ENCODE results near the gene TMEM126A.
"Not testable (repeated sequence)": the region's sequence is repeated elsewhere in the genome, so short reads cannot be mapped to it uniquely, and the experiment has no call there.

Gene TMEM126A

DNA sequence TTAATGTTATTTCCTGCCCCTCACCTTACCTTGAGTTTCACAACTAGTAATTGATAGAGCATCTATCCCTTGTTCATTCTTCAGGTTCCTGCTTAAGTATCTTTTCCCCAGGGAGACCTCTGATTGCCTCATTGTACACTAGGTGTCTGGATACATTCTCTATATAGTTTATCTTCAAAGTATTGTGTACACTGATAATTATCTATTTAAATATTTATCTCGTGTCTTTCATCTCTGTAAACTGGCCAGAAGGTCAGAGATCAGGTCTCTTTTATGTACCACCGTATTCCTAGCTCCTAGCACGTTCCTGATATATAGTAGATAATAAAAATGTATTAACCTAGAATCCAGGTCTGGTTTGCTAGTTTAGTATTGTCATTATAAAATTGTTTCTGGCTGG is 13.0 kb upstream of the TMEM126A start:
- H3K36me3 Mint-ChIP-seq (ENCODE audit: low read depth), result peaks cover 37% of the 10 kb centered on the region
- H3K9me3 Mint-ChIP-seq, result no peaks in the 10 kb centered on the region
- no peaks in the 10 kb centered on the region for H3K27me3 Mint-ChIP-seq
- DNase-seq (no peak), ATAC-seq (no peak)
- H3K27ac Mint-ChIP-seq, result no peak overlapping the region
- H3K4me3 Mint-ChIP-seq, result no peak overlapping the region
- H3K4me1 Mint-ChIP-seq, result peaks cover 8% of the 10 kb centered on the region

DNA sequence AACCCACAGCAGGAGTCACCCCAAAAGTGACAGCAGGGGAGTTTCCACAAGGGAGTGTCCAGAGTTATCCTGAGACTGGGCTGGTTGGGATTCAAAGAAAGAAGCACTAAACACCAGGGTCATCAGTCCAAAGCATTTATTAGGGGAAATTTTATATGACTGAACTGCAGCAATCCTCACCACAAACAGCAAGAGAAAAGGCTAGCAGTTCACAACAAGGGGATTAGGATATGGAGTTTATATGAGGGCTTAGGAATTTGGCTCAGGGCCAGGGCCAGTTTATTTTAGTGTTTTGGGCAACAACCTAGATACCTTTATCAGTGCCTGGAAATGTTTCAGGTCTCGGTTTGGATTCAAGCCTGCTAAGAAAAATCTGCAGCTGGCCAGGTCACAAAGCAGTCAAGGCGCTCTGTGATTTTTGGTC is 4.6 kb upstream of the TMEM126A start:
- Mint-ChIP-seq H3K4me1 (peaks cover 8% of the 10 kb centered on the region), H3K36me3 (ENCODE audit: low read depth) (peaks cover 6% of the 10 kb centered on the region), H3K27ac (no peak overlapping the region), H3K9me3 (no peaks in the 10 kb centered on the region), H3K4me3 (no peak overlapping the region), H3K27me3 (peaks cover 11% of the 10 kb centered on the region)
- DNase-seq (no peak), ATAC-seq (no peak)

DNA sequence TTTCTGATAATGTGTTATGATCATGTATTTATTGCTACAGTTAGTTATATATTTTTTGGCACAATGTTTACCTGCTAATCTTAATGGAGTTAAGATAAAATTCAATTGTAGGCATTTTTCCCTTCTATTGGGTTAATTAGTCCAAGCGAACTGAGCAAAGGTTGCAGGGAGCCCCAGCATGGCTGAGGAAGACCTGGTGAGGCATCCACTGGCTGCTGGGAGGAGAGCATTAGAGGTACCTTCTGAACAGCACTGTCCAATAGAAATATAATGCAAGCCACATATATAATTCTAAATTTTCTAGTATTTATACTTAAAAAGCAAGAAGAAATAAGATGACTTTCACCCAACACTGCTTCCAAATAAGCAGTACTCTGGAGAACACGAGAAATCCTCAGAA is 689 bp upstream of the TMEM126A start:
- H3K4me1 Mint-ChIP-seq, result peaks cover 32% of the 10 kb centered on the region
- H3K27me3 Mint-ChIP-seq, result peaks cover 11% of the 10 kb centered on the region
- H3K27ac Mint-ChIP-seq, result peak overlapping the region; percentile 93
- DNase-seq, result no peak
- ATAC-seq, result no peak
- H3K4me3 Mint-ChIP-seq, result peak overlapping the region; percentile 97
- H3K36me3 Mint-ChIP-seq (ENCODE audit: low read depth), result peaks cover 10% of the 10 kb centered on the region
- no peaks in the 10 kb centered on the region for H3K9me3 Mint-ChIP-seq

DNA sequence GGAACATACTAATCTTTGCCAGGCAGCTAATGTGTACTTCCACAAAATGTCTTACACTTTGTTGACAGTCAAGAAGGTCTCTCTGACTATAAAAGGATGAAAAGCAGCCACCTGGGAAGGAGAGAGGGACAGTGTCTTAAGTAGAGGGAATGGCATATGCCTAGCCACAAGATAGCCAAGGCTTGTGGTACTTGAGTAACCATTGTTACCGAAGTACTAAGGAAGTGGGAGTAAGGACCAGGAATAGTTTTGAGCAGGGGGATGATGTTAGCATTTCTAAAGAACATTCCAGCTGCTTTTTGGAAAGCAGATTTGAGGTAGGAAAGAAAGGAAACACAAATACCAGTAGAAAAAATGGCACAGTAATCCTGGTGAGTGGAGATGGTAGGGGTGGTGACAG is 3.4 kb downstream of the TMEM126A start:
- ATAC-seq, result no peak
- Mint-ChIP-seq H3K27me3 (no peaks in the 10 kb centered on the region), H3K27ac (peak overlapping the region; percentile 59), H3K4me3 (no peak overlapping the region), H3K4me1 (peaks cover 45% of the 10 kb centered on the region), H3K9me3 (no peaks in the 10 kb centered on the region), H3K36me3 (ENCODE audit: low read depth) (peaks cover 26% of the 10 kb centered on the region)
- no peak for DNase-seq

DNA sequence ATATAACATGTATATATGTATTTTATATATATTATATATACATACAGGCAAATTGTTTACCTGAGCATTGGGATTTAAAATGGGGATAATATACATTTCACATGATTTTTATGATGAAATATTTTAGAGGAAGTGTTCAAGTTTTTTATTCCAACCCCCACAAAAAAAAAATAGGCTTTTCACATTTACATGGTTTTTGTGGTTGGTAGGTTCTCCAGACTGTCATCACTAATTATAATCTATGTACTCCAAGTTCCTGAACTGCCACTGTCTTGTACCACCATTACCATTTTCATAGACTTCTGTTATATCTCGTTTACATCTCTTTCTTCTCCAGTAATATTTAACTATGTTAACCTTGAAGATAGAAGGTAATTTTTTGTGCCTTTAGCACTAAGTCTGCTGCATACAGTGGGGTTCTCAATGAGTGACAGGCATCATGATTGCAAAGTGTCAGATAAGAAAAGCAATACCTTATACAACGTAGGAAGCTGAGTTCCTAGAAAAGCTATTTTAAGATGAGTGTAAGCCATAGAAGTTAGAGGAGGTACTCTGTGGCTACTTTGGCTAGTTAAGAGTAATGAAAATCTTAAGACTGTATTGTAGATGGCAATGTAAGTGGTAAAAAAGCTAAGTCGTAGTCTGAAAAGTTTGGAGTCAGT is 5.2 kb downstream of the TMEM126A start:
- peak overlapping the region; percentile 30 for H3K27ac Mint-ChIP-seq
- H3K27me3 Mint-ChIP-seq, result no peaks in the 10 kb centered on the region
- H3K36me3 Mint-ChIP-seq (ENCODE audit: low read depth), result peaks cover 38% of the 10 kb centered on the region
- H3K4me3 Mint-ChIP-seq, result no peak overlapping the region
- ATAC-seq (no peak), DNase-seq (no peak)
- peaks cover 47% of the 10 kb centered on the region for H3K4me1 Mint-ChIP-seq
- H3K9me3 Mint-ChIP-seq, result no peaks in the 10 kb centered on the region

DNA sequence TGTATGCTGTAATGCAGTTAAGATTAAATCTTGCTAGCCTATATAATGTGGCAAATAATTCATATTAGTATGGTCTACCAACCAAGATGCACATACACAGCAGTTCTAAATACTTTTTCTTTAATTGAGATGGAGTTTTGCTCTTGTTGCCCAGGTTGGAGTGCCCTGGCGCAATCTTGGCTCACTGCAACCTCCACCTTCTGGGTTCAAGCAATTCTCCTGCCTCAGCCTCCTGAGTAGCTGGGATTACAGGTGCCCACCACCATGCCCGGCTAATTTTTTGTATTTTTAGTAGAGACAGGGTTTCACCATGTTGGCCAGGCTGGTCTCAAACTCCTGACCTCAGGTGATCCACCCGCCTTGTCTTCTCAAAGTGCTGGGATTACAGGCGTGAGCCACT is 6.6 kb downstream of the TMEM126A start:
- not testable (repeated sequence) for H3K27ac Mint-ChIP-seq, H3K4me3 Mint-ChIP-seq, H3K9me3 Mint-ChIP-seq, DNase-seq, H3K27me3 Mint-ChIP-seq, ATAC-seq
- H3K36me3 Mint-ChIP-seq (ENCODE audit: low read depth), result peaks cover 50% of the 10 kb centered on the region
- H3K4me1 Mint-ChIP-seq, result peaks cover 46% of the 10 kb centered on the region

DNA sequence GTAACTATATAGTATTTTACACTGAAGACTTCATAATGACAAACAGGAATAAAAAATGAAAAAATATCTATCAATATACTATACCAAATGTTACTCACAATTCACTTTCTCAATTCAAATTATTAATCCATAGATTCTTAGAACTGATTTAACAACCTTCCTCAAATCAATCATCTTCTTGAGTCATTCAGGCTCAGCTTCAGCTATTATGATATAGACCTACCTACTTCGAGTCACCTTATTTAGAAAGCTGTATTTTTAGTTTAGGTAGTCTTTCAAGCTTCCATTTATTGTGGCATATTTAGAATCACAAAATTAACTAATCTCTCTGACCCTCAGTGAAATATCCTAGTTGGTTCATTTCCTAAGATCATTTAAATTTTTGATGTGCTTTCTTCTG is 9.0 kb downstream of the TMEM126A start:
- Mint-ChIP-seq H3K4me1 (peaks cover 55% of the 10 kb centered on the region), H3K4me3 (no peak overlapping the region), H3K27me3 (no peaks in the 10 kb centered on the region), H3K9me3 (no peaks in the 10 kb centered on the region), H3K27ac (peak overlapping the region; percentile 3), H3K36me3 (ENCODE audit: low read depth) (peaks cover 65% of the 10 kb centered on the region)
- no peak for DNase-seq
- no peak for ATAC-seq

DNA sequence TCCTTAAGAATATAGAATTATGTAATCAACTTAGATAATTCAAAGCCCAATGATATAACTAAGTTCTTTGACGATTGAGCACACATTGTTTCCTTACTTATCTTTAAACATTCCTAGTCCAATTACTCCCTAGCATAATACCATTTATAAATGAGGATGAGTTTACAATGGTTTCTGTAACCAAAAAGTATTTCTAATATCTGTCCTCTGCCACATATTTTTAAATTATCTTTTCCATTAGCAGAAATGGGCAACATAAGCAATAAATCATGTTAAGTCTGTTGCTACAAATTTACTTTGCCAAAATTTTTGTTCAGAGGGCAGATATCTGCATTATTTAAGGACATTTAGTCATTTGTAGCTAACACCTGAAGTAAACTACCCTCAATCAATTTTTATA is 10.4 kb downstream of the TMEM126A start:
- Mint-ChIP-seq H3K4me1 (peaks cover 54% of the 10 kb centered on the region), H3K27ac (peak overlapping the region; percentile 42), H3K9me3 (no peaks in the 10 kb centered on the region), H3K36me3 (ENCODE audit: low read depth) (peaks cover 63% of the 10 kb centered on the region), H3K27me3 (no peaks in the 10 kb centered on the region), H3K4me3 (no peak overlapping the region)
- DNase-seq (no peak), ATAC-seq (no peak)

DNA sequence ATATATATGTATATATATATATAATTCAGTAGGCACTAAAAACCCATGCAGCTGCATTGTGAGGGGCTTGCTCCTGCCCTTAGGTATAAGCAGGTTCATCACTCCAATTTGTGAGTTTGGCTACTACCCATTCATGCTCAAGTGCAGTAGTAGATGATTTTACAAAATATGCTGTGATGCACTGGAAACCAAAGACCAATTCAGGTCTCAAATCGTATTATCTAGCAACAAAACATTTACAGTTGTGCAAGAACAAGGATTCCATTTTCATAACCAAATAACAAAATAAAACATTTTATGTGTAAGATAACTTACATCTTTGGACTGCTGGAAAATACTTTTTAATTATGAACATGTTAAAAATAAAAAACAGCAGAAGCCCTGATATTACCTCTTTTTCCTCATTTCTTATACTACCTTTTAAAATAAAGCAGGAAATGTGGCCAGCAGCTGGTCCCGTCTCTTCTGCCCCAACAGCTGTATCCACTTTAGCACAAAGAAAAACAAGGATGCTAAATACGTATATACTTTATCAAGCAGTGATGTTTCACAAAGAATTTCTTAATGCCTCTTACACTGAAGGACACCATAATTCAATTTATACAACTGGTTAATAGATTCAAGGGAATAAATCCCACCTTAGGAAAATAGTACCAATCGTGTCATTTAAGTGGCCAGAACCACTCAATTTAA is 14.4 kb downstream of the TMEM126A start:
- peak overlapping the region; percentile 31 for H3K27ac Mint-ChIP-seq

DNA sequence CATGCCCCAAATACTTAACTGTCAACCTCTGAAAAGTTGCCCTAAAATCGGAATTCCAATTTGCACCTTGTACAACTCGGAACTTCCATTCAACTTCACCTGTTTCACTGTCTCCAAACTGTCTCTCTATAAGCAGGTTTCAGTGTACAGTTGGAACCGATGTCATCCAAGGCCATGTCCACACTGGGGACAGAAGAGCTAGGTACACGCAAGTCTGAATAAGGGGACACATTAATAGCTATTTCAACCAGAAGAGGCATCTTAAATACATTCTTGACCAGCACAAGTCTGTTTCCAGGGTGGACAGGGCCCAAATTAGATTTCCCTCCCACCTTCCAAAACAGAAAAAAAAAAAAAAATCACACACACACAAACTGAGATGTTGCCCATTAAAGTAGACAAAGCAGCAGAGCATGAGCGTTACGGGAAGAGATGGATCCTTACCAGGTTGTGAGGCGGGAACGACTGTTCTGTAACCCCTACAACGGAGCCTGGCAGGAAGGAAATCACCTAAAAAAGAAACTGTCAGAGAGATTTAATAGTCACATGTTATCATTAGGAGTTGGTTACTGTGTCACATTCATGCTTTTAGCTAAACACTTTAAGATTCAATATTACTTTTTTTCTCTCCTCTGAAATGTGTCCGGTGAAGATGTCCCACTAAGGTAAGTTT is 15.4 kb downstream of the TMEM126A start:
- Mint-ChIP-seq H3K36me3 (ENCODE audit: low read depth) (peaks cover 49% of the 10 kb centered on the region), H3K27ac (peak overlapping the region; percentile 89), H3K4me3 (peak overlapping the region; percentile 93), H3K9me3 (no peaks in the 10 kb centered on the region), H3K27me3 (no peaks in the 10 kb centered on the region), H3K4me1 (peaks cover 49% of the 10 kb centered on the region)
- DNase-seq, result no peak
- no peak for ATAC-seq

More for the DNA sequence above, 14.4 kb downstream of the TMEM126A start:
- no peak for ATAC-seq
- H3K4me3 Mint-ChIP-seq, result peak overlapping the region; percentile 93
- H3K4me1 Mint-ChIP-seq, result peaks cover 57% of the 10 kb centered on the region
- peaks cover 55% of the 10 kb centered on the region for H3K36me3 Mint-ChIP-seq (ENCODE audit: low read depth)
- no peaks in the 10 kb centered on the region for H3K9me3 Mint-ChIP-seq
- H3K27me3 Mint-ChIP-seq, result no peaks in the 10 kb centered on the region
- DNase-seq, result no peak

DNA sequence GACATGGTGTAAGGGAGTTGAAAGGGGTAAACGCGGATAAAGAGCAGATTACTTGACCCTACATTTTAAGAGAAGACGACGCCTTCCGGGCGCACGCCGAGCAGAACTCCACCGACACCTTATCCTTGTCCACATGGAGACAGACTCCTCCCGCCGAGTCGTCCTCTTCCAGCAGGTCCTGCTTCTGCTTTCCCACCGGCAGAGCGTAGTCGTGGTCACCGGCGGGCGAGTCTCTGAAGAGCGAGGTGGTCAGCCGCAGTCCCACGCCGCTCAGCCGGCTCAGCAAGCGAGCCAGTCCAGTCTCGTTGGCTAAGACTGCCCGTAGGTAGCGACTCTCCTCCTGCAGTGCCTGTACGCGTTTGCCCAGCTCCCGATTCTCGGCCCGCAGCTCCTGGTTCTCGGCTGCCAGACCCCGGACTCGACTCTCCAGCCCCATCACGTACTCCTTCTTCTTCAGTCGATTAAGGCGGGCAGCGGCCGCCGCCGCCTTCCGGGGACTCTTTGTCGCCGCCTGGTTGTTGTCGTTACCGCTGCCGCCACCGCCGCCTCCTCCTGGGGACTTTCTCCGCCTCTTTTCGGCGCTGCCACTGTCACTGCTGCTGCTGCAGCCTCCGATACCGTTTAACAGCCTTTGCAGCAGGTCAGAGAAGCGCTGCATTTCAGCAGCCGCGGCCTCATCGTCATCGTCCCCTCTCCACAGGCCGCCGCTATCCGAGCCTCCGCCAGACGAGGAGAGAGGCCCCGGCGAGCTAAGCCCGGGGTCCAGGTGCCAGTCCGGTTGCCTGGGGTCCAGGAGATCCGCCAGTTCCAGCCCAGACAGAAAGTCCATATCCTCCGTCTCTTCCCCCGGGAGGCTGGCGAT is 16.2 kb downstream of the TMEM126A start:
- Mint-ChIP-seq H3K9me3 (no peaks in the 10 kb centered on the region), H3K36me3 (ENCODE audit: low read depth) (peaks cover 43% of the 10 kb centered on the region), H3K27me3 (no peaks in the 10 kb centered on the region), H3K27ac (peak overlapping the region; percentile 89), H3K4me1 (peaks cover 43% of the 10 kb centered on the region), H3K4me3 (peak overlapping the region; percentile 93)
- ATAC-seq, result peak; percentile 71
- DNase-seq, result peak; percentile 87

DNA sequence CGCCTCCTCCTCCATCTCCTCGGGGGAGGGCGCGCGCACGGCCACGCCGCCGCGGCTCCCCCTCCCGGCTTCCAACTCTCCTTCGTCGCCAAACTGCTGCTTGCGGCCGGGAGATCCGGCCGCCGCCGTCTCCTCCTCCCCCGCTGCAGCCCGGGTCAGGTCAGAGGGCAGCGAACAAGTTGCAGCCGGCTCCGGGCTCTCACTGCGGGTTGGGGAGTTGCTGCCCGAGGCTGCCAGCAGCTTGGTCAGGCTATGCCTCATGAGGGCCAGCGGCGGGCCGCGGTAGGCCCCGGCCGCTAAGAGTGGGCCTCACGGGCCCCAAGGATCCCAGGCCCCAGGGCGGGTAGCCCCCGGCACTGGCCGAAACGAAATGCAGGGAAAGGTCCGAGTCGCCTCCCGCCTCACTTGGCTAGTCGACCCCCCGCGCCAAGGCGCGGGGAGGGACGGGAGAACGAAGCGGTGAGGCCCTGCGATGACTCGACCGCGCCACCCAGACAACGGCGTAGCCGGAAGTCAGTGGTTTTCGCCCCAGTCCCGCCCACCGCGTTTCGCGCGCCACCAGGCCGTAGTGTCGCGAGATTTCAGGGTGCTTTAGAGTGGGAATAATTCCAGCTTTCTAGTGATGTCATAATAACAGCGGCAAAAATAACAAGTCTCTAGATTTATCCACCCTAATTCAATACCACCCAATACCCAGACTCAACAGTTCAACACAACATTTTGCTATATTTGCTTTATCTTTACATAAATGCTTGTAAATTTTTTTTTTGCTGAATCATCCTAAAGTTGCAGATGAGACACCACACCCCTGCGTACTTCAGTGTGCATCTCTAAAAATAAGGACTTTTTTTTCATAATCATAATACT is 17.1 kb downstream of the TMEM126A start, which contains the start of gene CREBZF:
TSS of gene CREBZF (minus strand) at position 515 of the 867 bp plus-strand sequence. CDS start at position 261, 254 bp downstream.
- ATAC-seq (peak; percentile 93), DNase-seq (peak; percentile 97)
- Mint-ChIP-seq H3K9me3 (no peaks in the 10 kb centered on the region), H3K27me3 (no peaks in the 10 kb centered on the region), H3K4me1 (peaks cover 35% of the 10 kb centered on the region), H3K36me3 (ENCODE audit: low read depth) (peaks cover 35% of the 10 kb centered on the region), H3K27ac (peak within 1 kb of the TSS; percentile 89), H3K4me3 (peak within 1 kb of the TSS; percentile 93)

DNA sequence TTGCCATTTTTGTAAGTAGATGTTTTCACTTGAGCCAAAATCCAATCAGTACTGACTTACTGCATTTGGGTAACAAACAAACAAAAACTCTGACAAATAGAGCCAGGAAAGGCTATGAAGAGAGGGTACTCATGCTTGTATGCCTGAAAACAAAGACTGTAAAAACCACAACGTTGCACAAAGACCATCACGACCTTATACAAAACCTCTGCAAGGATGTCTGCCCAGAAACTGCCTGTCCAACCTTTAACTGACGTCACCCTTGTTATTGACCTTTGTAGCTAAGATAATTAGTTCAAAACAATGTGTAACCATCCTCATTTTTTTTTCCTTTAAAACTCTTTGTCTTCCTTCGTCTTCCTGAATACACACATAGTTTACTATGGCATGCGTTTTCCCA is 18.0 kb downstream of the TMEM126A start:
- ATAC-seq (no peak), DNase-seq (no peak)
- H3K27ac Mint-ChIP-seq, result peak overlapping the region; percentile 89
- no peaks in the 10 kb centered on the region for H3K27me3 Mint-ChIP-seq
- peaks cover 26% of the 10 kb centered on the region for H3K4me1 Mint-ChIP-seq
- H3K4me3 Mint-ChIP-seq, result peak overlapping the region; percentile 93
- no peaks in the 10 kb centered on the region for H3K9me3 Mint-ChIP-seq
- peaks cover 26% of the 10 kb centered on the region for H3K36me3 Mint-ChIP-seq (ENCODE audit: low read depth)

All from activated naive CD8-positive, alpha-beta T cell treated with anti-CD3 and anti-CD28 coated beads, Interleukin-2, amount 50 U/mL, for 24 hours (primary cell).